ENCODE data around the gene LEKR1. TPM values are rescaled to one million over a fixed set of nuclear protein-coding genes. Genes with fewer than 3 reads are reported as not detected.
A peak's percentile ranks its signal among the peaks of the same experiment; 100 is the strongest.

The LEKR1 gene
- total and polyA plus RNA-seq, 11 donors = 0.22 to 1.8 (median 0.89) TPM; not detected in 1

DNA sequence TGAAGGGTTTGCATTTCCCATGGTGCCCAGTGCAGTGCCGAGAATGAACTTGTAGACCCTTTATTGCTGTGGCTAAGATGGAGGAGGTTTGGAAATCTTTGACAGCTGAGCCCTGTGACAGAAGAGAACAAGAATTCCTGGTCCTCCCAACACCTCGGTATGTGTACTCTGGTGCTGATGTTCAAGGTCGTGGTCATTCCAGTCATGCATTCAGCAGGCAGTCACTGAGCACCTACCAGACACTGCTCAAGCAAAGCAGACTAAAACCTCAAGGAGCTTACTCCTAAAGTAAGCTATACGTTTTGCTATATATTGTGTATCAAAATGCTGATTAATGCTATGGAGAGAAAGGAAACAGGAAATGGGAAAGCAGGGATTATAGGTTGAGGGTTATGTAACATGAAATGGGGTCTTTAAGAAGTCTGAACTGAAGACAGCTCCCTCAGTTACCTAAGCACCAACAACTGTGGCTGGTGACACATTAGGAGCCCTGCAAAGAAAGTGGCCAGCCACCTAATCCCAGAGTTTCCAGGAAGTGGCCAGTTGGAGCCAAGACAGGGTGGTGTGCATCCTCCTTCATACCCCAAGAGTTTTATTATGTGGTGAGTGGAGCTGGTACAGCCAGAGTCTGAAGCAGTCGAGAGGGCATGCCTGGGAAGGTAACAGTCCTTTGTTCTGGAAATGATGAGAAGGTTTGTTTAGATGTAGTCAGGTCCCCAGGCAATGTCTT lies 268.8 kb downstream of the LEKR1 start:
- Histone ChIP-seq H3K27me3 (no peaks in the 10 kb centered on the region), H3K27ac (peak overlapping the region in 10 of 12 donors; percentile 18 to 100 (median 77)), H3K36me3 (no peaks in the 10 kb centered on the region), H3K9me3 (no peaks in the 10 kb centered on the region), H3K4me1 (peaks cover 0 to 64% (median 30%) of the 10 kb centered on the region in 12 donors), H3K4me3 (peak overlapping the region in 3 of 12 donors; percentile 8 to 69 (median 39))
- WGBS, 4 donors = 41 to 62% (median 53%) methylated on average over 5 of the region's 5 CpGs
- no peak for TF ChIP-seq POLR2A (IDR thresholded peaks at IDR 0.05)
- TF ChIP-seq, protein P1, sequence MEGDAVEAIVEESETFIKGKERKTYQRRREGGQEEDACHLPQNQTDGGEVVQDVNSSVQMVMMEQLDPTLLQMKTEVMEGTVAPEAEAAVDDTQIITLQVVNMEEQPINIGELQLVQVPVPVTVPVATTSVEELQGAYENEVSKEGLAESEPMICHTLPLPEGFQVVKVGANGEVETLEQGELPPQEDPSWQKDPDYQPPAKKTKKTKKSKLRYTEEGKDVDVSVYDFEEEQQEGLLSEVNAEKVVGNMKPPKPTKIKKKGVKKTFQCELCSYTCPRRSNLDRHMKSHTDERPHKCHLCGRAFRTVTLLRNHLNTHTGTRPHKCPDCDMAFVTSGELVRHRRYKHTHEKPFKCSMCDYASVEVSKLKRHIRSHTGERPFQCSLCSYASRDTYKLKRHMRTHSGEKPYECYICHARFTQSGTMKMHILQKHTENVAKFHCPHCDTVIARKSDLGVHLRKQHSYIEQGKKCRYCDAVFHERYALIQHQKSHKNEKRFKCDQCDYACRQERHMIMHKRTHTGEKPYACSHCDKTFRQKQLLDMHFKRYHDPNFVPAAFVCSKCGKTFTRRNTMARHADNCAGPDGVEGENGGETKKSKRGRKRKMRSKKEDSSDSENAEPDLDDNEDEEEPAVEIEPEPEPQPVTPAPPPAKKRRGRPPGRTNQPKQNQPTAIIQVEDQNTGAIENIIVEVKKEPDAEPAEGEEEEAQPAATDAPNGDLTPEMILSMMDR (IDR thresholded peaks at IDR 0.05) = no peak
- DNase-seq (peak in 1 of 5 donors; percentile 27), ATAC-seq (peak in 2 of 4 donors; percentile 3 to 22)
- intact Hi-C loops (cut with DNase I) = loop anchor here in 3 of 10 donors (5.0 kb wide), 2 partner anchors 32 to 37 kb away; no protein-coding TSS in a partner anchor

Other genes with a start within 250 kb of the LEKR1 start
- gene TIPARP, start 151.8 kb upstream of the LEKR1 start, total RNA-seq = 10 to 100 TPM; 17.8 to 46.8 (median 33.8) TPM
- 10 to 100 TPM; 12.8 to 36.7 TPM for gene TIPARP, start 151.8 kb upstream of the LEKR1 start, polyA plus RNA-seq